Lower leg skin (tissue), 3 donors: ENCODE measurements around the gene ZNF282.

ENCODE experiments used
- POLR2A ChIP-seq, 2 donors: fragments of 450-650 bp; IDR thresholded peaks; one replicate each; pipeline ENCODE4 v1.6.1; 2016 to 2017; ENCODE audit warnings: antibody characterized with exemption in 2 of 2, mild to moderate bottlenecking in 1 of 2, moderate library complexity in 1 of 2
- TF ChIP-seq, protein P1 (sequence below), 3 donors: fragments of 450-650 bp; IDR thresholded peaks; one replicate each; pipeline ENCODE4 v1.5.1; 2016; ENCODE audit warnings: antibody characterized with exemption in 3 of 3, mild to moderate bottlenecking in 3 of 3, moderate library complexity in 2 of 3

DNA sequence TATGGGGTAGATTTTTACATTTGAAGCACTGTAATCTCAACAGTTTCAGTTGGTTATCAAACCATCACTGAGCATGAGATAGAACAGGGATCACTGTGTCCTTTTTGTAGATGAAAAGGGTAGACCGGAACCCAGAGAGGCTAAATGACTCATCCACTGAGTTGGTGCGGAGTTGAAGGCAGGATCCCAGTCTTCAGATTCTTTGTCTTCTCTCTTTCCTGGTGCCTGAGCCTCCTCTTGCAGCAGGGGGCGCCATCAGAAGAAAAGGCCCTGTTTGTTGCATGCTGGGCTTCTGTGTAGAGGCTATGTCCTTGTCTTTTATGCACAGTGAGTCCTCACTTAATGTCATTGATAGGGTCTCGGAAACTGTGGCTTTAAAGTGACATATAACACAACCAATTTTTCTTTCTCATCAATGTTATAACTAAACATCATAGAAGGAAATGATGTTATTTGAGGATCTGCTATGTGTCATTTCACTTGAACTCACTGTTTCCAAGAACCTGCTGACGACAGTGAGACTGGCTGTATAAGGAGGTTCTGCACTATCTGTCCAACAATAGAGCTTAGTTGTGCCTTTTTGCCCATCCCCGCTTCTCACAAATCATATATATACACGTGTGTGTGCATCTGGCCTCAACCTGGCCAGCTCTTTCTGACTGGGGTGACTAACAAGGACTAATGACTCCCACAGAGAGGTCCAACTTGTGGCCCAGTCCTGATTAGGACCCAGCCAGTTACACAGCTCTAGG, 14.3 kb downstream of the ZNF282 start:
- TF ChIP-seq, protein P1, sequence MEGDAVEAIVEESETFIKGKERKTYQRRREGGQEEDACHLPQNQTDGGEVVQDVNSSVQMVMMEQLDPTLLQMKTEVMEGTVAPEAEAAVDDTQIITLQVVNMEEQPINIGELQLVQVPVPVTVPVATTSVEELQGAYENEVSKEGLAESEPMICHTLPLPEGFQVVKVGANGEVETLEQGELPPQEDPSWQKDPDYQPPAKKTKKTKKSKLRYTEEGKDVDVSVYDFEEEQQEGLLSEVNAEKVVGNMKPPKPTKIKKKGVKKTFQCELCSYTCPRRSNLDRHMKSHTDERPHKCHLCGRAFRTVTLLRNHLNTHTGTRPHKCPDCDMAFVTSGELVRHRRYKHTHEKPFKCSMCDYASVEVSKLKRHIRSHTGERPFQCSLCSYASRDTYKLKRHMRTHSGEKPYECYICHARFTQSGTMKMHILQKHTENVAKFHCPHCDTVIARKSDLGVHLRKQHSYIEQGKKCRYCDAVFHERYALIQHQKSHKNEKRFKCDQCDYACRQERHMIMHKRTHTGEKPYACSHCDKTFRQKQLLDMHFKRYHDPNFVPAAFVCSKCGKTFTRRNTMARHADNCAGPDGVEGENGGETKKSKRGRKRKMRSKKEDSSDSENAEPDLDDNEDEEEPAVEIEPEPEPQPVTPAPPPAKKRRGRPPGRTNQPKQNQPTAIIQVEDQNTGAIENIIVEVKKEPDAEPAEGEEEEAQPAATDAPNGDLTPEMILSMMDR (IDR thresholded peaks at IDR 0.05) = no peak
- no peak for TF ChIP-seq POLR2A (IDR thresholded peaks at IDR 0.05)
